ENCODE measurements around the gene MALSU1.

MALSU1 gene

GRCh38 chr7:23285657-23286646 lies 13.2 kb upstream of the MALSU1 start:
- no peak overlapping the region for H3K4me3 ChIP-seq (ENCODE audit: low read length)
- no peak for TF ChIP-seq CTCF (conservative IDR thresholded peaks at IDR 0.05; ENCODE audit: low read depth, low read length)
- DNase-seq (ENCODE audit: low read depth) = no peak

GRCh38 chr7:23287612-23288011 lies 11.5 kb upstream of the MALSU1 start:
- TF ChIP-seq CTCF (conservative IDR thresholded peaks at IDR 0.05; ENCODE audit: low read depth, low read length) = no peak
- no peak for DNase-seq (ENCODE audit: low read depth)
- H3K4me3 ChIP-seq (ENCODE audit: low read length) = no peak overlapping the region

- no peak for DNase-seq (ENCODE audit: low read depth)
- TF ChIP-seq CTCF (conservative IDR thresholded peaks at IDR 0.05; ENCODE audit: low read depth, low read length) = no peak
- H3K4me3 ChIP-seq (ENCODE audit: low read length) = no peak overlapping the region
Observed at GRCh38 chr7:23290993-23291392, 8.1 kb upstream of the MALSU1 start.

DNA sequence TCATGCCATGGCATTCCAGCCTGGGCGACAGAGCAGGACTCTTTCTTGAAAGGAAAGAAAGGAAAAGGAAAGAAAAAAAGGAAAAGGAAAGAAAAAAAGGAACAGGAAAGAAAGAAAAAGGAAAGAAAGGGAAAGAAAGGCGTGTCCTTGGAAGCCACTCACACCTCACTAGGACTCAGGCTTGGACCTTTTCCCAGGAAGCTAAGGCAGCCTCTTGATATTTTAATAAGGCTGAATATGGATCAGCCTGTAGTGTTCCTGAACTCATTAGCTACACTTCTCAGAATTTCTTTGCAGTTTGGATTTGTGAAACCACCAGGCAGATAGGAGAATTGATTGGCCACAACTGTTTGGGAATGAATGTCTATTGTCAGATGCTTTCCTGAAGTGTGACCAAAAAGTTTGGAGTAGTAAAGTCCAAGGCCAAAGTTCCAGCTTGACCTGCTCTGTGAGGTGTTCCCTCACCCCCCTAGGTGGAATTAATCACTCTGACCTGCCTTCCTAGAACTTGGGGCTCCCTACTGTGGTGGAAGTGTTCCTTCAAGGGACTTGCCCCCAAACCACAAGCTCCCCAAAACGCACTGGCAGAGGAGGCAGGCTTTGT lies 7.1 kb upstream of the MALSU1 start:
- no peak overlapping the region for H3K4me3 ChIP-seq (ENCODE audit: low read length)
- no peak for TF ChIP-seq CTCF (conservative IDR thresholded peaks at IDR 0.05; ENCODE audit: low read depth, low read length)
- peak; percentile 51 for DNase-seq (ENCODE audit: low read depth)

DNA sequence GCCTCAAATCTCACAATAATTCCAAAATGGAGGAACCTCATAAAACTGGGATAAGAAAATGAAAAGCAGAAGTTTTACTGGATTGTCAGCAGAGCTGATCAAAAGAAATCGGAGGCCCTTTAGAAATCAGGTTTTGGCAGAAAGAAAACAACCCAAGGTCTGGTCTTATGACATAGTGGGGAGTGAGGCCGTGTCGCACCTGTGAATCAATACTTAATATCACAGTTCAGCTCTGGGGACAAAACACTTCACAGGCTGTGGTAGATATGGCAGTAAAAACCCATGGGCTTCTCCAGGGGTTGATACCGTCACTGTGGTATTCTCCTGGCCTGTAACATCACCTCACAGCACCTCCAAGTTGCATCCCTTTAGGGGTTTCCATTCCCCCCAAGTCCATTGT lies 6.5 kb upstream of the MALSU1 start:
- no peak for TF ChIP-seq CTCF (conservative IDR thresholded peaks at IDR 0.05; ENCODE audit: low read depth, low read length)
- DNase-seq (ENCODE audit: low read depth) = no peak
- H3K4me3 ChIP-seq (ENCODE audit: low read length) = no peak overlapping the region

DNA sequence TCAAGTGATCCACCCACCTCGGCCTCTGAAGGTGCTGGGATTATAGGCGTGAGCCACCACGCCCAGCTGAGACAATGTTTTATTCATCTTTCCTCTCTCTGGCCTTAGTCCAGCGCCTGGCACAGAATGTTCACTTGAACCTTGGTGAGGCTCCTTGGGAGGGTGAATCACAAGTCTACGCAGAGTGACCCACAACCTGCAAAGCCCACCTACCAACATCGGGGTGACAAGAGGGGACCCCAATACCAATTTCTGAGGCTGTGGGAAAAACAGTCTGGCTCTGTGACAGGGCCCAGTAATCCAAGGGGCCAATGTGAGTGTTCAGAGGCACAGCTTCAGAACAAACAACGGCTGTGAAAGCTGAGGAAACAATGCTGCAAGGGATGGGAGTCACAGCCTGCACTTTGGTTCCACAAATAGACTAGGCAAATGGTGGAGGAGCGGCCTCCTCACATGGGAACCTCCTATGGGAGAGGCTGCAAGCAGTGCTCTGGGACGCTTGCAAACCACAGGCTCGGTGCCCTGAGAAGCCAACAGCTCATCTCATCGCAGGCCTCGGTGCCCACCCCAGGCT lies 5.6 kb upstream of the MALSU1 start:
- TF ChIP-seq CTCF (conservative IDR thresholded peaks at IDR 0.05; ENCODE audit: low read depth, low read length) = no peak
- no peak overlapping the region for H3K4me3 ChIP-seq (ENCODE audit: low read length)
- no peak for DNase-seq (ENCODE audit: low read depth)

Data from retinal pigment epithelial cell (primary cell).